GM12892 (cell line): ENCODE data around the gene H2BK1.

Experiments used
- POLR2AphosphoS5 ChIP-seq: IDR thresholded peaks from 2 replicates; pipeline ENCODE4 v1.6.1; 2011; ENCODE audit warnings: low read depth, low read length, control low read depth
- TAF1 ChIP-seq: IDR thresholded peaks from 2 replicates; pipeline ENCODE4 v1.6.1; 2011; ENCODE audit warnings: low read depth, mild to moderate bottlenecking, control low read depth, low read length, borderline replicate concordance

- TF ChIP-seq POLR2AphosphoS5 (no peak), TAF1 (no peak)
Observed at GRCh38 chr7:151177310-151177709, 33.0 kb downstream of the H2BK1 start.
